HFFc6 (cell line): Measurements from ENCODE around the gene HYAL1. TPM values are rescaled to one million over a fixed set of nuclear protein-coding genes. Genes with fewer than 3 reads are reported as not detected.

Source experiments
- DNase-seq: peaks from one replicate; pipeline ENCODE4 v3.0.0-alpha.2; 2018
- H3K27ac Mint-ChIP-seq: 2 replicates; pipeline ENCODE4 v1.8.0; 2020; ENCODE audit warnings: mild to moderate bottlenecking, mixed read lengths
- H3K27me3 Mint-ChIP-seq: 2 replicates; pipeline ENCODE4 v1.8.0; 2021; ENCODE audit warnings: mild to moderate bottlenecking, moderate library complexity, mixed read lengths; ENCODE audit not compliant: insufficient read depth
- H3K36me3 Mint-ChIP-seq: 2 replicates; pipeline ENCODE4 v1.8.0; 2021; ENCODE audit warnings: low read depth, mixed read lengths
- H3K4me1 Mint-ChIP-seq: 2 replicates; pipeline ENCODE4 v1.8.0; 2020; ENCODE audit warnings: low read depth, mixed read lengths
- H3K4me3 Mint-ChIP-seq: 2 replicates; pipeline ENCODE4 v1.8.0; 2020; ENCODE audit warnings: mild to moderate bottlenecking, moderate library complexity, mixed read lengths
- H3K9me3 Mint-ChIP-seq: 2 replicates; pipeline ENCODE4 v1.8.0; 2020; ENCODE audit warnings: mild to moderate bottlenecking, mixed read lengths
- total RNA-seq, 6 experiments: library from RNA; stranded (reverse); fragmentation: NEBNext Ultra II Directional; extraction: Animal tissue kit (Norgen Biotek cat#: 25700); gene quantifications; 2 replicates in 1 of 6; 3 replicates in 5 of 6; pipeline ENCODE4 v1.2.3, GENCODE V29; 2021
- TF ChIP-seq, protein P1 (sequence below): fragments of 200-600 bp; sonication (generic); IDR thresholded peaks from 2 replicates; pipeline ENCODE4 v1.5.0; 2021; ENCODE audit warnings: antibody characterized with exemption, mild to moderate bottlenecking

Gene HYAL1
- total RNA-seq, 6 experiments from 2014 or later = 0.19 to 0.38 (median 0.23) TPM; not detected in 1

DNA sequence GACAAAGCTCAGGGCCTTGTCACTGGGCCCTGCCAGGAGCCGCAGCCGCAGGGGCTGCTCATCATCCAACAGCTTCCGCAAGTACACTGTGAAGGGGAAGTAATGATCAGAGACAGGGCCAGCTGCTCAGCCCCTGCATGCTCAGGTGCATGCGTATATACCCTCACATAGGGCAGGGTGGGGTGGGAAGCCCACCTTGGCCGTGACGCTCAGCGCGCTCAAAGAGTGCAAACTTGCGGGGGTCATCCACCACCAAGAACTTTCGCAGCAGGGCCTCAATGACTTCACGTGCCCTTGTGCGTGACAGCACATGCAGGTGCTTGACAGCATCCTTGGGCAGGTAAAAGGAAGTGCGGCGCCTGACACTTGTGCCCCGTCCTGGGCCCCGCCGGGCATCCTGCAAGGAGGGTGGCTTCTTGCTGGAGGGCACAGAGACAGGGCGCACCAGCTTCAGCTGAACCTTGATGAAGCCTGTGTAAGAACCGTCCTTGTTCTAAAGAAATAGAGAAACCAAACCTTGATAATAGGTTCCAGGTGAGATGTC, 28.1 kb upstream of the HYAL1 start:
- Mint-ChIP-seq H3K27me3 (peaks cover 5% of the 10 kb centered on the region), H3K36me3 (peaks cover 22% of the 10 kb centered on the region; the same call in 1 of the 2 replicates), H3K27ac (no peak overlapping the region; the same call in 1 of the 2 replicates), H3K9me3 (no peaks in the 10 kb centered on the region), H3K4me1 (peaks cover 46% of the 10 kb centered on the region), H3K4me3 (no peak overlapping the region)
- TF ChIP-seq, protein P1, sequence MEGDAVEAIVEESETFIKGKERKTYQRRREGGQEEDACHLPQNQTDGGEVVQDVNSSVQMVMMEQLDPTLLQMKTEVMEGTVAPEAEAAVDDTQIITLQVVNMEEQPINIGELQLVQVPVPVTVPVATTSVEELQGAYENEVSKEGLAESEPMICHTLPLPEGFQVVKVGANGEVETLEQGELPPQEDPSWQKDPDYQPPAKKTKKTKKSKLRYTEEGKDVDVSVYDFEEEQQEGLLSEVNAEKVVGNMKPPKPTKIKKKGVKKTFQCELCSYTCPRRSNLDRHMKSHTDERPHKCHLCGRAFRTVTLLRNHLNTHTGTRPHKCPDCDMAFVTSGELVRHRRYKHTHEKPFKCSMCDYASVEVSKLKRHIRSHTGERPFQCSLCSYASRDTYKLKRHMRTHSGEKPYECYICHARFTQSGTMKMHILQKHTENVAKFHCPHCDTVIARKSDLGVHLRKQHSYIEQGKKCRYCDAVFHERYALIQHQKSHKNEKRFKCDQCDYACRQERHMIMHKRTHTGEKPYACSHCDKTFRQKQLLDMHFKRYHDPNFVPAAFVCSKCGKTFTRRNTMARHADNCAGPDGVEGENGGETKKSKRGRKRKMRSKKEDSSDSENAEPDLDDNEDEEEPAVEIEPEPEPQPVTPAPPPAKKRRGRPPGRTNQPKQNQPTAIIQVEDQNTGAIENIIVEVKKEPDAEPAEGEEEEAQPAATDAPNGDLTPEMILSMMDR = no peak
- no peak for DNase-seq

DNA sequence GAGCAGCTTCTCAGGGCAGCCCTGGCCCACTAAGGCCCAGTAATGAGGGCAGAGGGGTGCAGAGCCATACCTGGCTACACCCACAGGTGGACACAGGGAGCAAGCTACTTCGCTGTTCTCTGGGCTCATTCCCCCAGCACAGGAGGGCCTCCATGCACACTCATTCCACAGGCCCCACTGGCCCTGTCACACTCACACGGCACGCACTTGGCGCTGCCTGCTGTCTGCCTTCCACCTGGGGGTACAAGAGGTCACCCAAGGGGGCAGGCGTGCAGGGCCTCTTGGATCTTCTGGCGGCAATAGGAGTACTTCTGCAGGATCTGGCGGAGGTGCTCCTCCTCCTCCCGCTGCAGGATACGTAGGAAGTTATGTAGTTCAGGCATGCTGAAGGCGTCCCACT, 27.0 kb upstream of the HYAL1 start:
- Mint-ChIP-seq H3K9me3 (no peaks in the 10 kb centered on the region), H3K4me1 (peaks cover 35% of the 10 kb centered on the region), H3K36me3 (peaks cover 18% of the 10 kb centered on the region; the same call in 1 of the 2 replicates), H3K27ac (no peak overlapping the region), H3K4me3 (no peak overlapping the region), H3K27me3 (peaks cover 5% of the 10 kb centered on the region)
- no peak for DNase-seq
- TF ChIP-seq, protein P1 = no peak

GRCh38 chr3:50327943-50328691, 24.7 kb upstream of the HYAL1 start, which contains the start of gene TUSC2:
TUSC2 (minus strand) TSS chr3:50328223; CDS start chr3:50328099, 124 bp downstream.
- H3K27ac Mint-ChIP-seq = peak within 1 kb of the TSS; percentile 84
- peaks cover 2% of the 10 kb centered on the region for H3K27me3 Mint-ChIP-seq
- H3K36me3 Mint-ChIP-seq = peaks cover 7% of the 10 kb centered on the region; the same call in 1 of the 2 replicates
- TF ChIP-seq, protein P1 = no peak
- peaks cover 14% of the 10 kb centered on the region for H3K4me1 Mint-ChIP-seq
- peak; percentile 94 for DNase-seq
- H3K9me3 Mint-ChIP-seq = no peaks in the 10 kb centered on the region
- peak within 1 kb of the TSS; percentile 94 for H3K4me3 Mint-ChIP-seq

- Mint-ChIP-seq H3K36me3 (peaks cover 7% of the 10 kb centered on the region; the same call in 1 of the 2 replicates), H3K4me3 (peak overlapping the region; percentile 94), H3K27me3 (peaks cover 2% of the 10 kb centered on the region), H3K4me1 (peaks cover 14% of the 10 kb centered on the region), H3K27ac (peak overlapping the region; percentile 53), H3K9me3 (no peaks in the 10 kb centered on the region)
- no peak for DNase-seq
- TF ChIP-seq, protein P1 = no peak
These were observed 23.8 kb upstream of the HYAL1 start for GRCh38 chr3:50327129-50327528.

DNA sequence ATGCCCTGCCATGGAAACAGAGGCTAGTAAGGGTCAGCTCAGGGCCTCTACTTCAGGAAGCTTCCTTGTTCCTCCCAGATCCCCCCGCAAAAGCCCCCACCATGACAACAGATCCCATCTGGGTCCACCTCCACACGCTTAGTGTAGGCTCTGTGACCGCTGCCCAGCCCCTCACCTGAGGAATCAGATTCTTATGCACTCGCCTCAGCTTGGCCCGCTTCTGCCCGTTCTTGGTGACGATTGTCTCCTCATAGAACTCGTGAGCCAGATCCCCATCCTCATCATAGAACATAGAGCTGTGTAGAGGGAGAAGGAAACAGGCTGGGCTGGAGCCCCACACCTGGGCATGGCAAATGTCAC, 22.8 kb upstream of the HYAL1 start:
- no peak for DNase-seq
- peaks cover 7% of the 10 kb centered on the region; the same call in 1 of the 2 replicates for H3K36me3 Mint-ChIP-seq
- H3K4me1 Mint-ChIP-seq = peaks cover 14% of the 10 kb centered on the region
- TF ChIP-seq, protein P1 = no peak
- peaks cover 4% of the 10 kb centered on the region for H3K27me3 Mint-ChIP-seq
- H3K9me3 Mint-ChIP-seq = no peaks in the 10 kb centered on the region
- H3K27ac Mint-ChIP-seq = no peak overlapping the region
- H3K4me3 Mint-ChIP-seq = no peak overlapping the region; the same call in 1 of the 2 replicates
